Mesodermal cell (in vitro differentiated cells): ENCODE measurements around the gene TMPRSS9.

ENCODE experiments used
- H3K27ac ChIP-seq: 2 replicates; pipeline ENCODE4 v1.7.0; 2013; ENCODE audit warnings: mild to moderate bottlenecking, low read depth, low read length, moderate library complexity; ENCODE audit not compliant: severe bottlenecking
- H3K36me3 ChIP-seq: 2 replicates; pipeline ENCODE4 v1.7.1; 2013; ENCODE audit warnings: mild to moderate bottlenecking, low read length, moderate library complexity; ENCODE audit not compliant: control insufficient read depth, insufficient read depth
- H3K4me1 ChIP-seq: one replicate; pipeline ENCODE4 v1.7.1; 2013; ENCODE audit warnings: mild to moderate bottlenecking, low read length; ENCODE audit not compliant: insufficient read depth, control insufficient read depth, poor library complexity, severe bottlenecking
- H3K4me3 ChIP-seq: 2 replicates; pipeline ENCODE4 v1.7.0; 2013; ENCODE audit warnings: low read length, control low read depth, mild to moderate bottlenecking; ENCODE audit not compliant: insufficient read depth, poor library complexity, severe bottlenecking; ENCODE audit errors: extremely low read depth
- H3K9me3 ChIP-seq: 2 replicates; pipeline ENCODE4 v1.7.1; 2013; ENCODE audit warnings: mild to moderate bottlenecking, low read length, moderate library complexity; ENCODE audit not compliant: control insufficient read depth
- WGBS, 2 experiments: methylation state at CpG; one replicate each; pipeline ENCODE4 v1.1.5; 2013; ENCODE audit warnings: missing lambda C conversion rate in 2 of 2; ENCODE audit not compliant: insufficient coverage in 2 of 2; 5-methylcytosine and 5-hydroxymethylcytosine counted together

TMPRSS9 gene

GRCh38 chr19:2431318-2432055 lies 71.4 kb downstream of the TMPRSS9 start:
- H3K27ac ChIP-seq, result no peak overlapping the region
- H3K9me3 ChIP-seq, result no peaks in the 10 kb centered on the region
- peaks cover 59% of the 10 kb centered on the region for H3K36me3 ChIP-seq
- WGBS, 2 experiments, result 96 to 98% methylated on average over 32 to 33 of the region's 37 CpGs
- H3K4me3 ChIP-seq, result no peak overlapping the region
- peaks cover 16% of the 10 kb centered on the region for H3K4me1 ChIP-seq

- WGBS, 2 experiments, result 94 to 96% methylated on average over 15 to 23 of the region's 25 CpGs
- peaks cover 16% of the 10 kb centered on the region for H3K4me1 ChIP-seq
- H3K9me3 ChIP-seq, result no peaks in the 10 kb centered on the region
Observed at GRCh38 chr19:2432131-2432848, 72.2 kb downstream of the TMPRSS9 start.

GRCh38 chr19:2433854-2434253 lies 73.8 kb downstream of the TMPRSS9 start:
- Histone ChIP-seq H3K27ac (no peak overlapping the region), H3K4me1 (peaks cover 4% of the 10 kb centered on the region), H3K4me3 (no peak overlapping the region), H3K36me3 (peaks cover 78% of the 10 kb centered on the region), H3K9me3 (no peaks in the 10 kb centered on the region)
- 94 to 96% methylated on average over 14 to 19 of the region's 30 CpGs for WGBS, 2 experiments

More at GRCh38 chr19:2432131-2432848, 72.2 kb downstream of the TMPRSS9 start:
- Histone ChIP-seq H3K4me3 (no peak overlapping the region), H3K36me3 (peaks cover 62% of the 10 kb centered on the region), H3K27ac (no peak overlapping the region)

- no peaks in the 10 kb centered on the region for H3K9me3 ChIP-seq
- H3K4me3 ChIP-seq, result no peak overlapping the region
- H3K27ac ChIP-seq, result no peak overlapping the region
- H3K4me1 ChIP-seq, result peaks cover under 1% of the 10 kb centered on the region
- WGBS, 2 experiments, result 97 to 100% methylated on average over 18 to 22 of the region's 22 CpGs
- peaks cover 81% of the 10 kb centered on the region for H3K36me3 ChIP-seq
Observed at GRCh38 chr19:2434267-2434666, 74.2 kb downstream of the TMPRSS9 start.

- 97 to 98% methylated on average over 39 to 42 of the region's 42 CpGs for WGBS, 2 experiments
- Histone ChIP-seq H3K9me3 (no peaks in the 10 kb centered on the region), H3K36me3 (peaks cover 78% of the 10 kb centered on the region), H3K27ac (no peak overlapping the region), H3K4me3 (no peak overlapping the region), H3K4me1 (no peaks in the 10 kb centered on the region)
Observed at GRCh38 chr19:2434721-2435265, 74.7 kb downstream of the TMPRSS9 start.

GRCh38 chr19:2436384-2436783 lies 76.3 kb downstream of the TMPRSS9 start:
- Histone ChIP-seq H3K9me3 (no peaks in the 10 kb centered on the region), H3K36me3 (peaks cover 74% of the 10 kb centered on the region), H3K4me1 (no peaks in the 10 kb centered on the region), H3K27ac (no peak overlapping the region), H3K4me3 (no peak overlapping the region)
- 97 to 98% methylated on average over 11 to 23 of the region's 39 CpGs for WGBS, 2 experiments

- H3K36me3 ChIP-seq, result peaks cover 74% of the 10 kb centered on the region
Observed at GRCh38 chr19:2436926-2437325, 76.9 kb downstream of the TMPRSS9 start.

GRCh38 chr19:2438178-2438577 lies 78.1 kb downstream of the TMPRSS9 start:
- 92 to 97% methylated on average over 19 to 20 of the region's 20 CpGs for WGBS, 2 experiments
- H3K36me3 ChIP-seq, result peaks cover 79% of the 10 kb centered on the region

More at GRCh38 chr19:2436926-2437325, 76.9 kb downstream of the TMPRSS9 start:
- H3K9me3 ChIP-seq, result no peaks in the 10 kb centered on the region
- no peaks in the 10 kb centered on the region for H3K4me1 ChIP-seq
- 96% methylated on average over 10 to 12 of the region's 15 CpGs for WGBS, 2 experiments
- no peak overlapping the region for H3K4me3 ChIP-seq
- no peak overlapping the region for H3K27ac ChIP-seq

GRCh38 chr19:2440515-2440914 lies 80.5 kb downstream of the TMPRSS9 start:
- Histone ChIP-seq H3K9me3 (no peaks in the 10 kb centered on the region), H3K27ac (no peak overlapping the region), H3K4me1 (no peaks in the 10 kb centered on the region), H3K4me3 (no peak overlapping the region), H3K36me3 (peaks cover 78% of the 10 kb centered on the region)
- WGBS, 2 experiments, result 92% methylated on average over 1 of the region's 1 CpG

More at GRCh38 chr19:2438178-2438577, 78.1 kb downstream of the TMPRSS9 start:
- Histone ChIP-seq H3K9me3 (no peaks in the 10 kb centered on the region), H3K4me3 (no peak overlapping the region), H3K4me1 (no peaks in the 10 kb centered on the region), H3K27ac (no peak overlapping the region)

GRCh38 chr19:2441096-2441752 lies 81.2 kb downstream of the TMPRSS9 start:
- Histone ChIP-seq H3K4me3 (no peak overlapping the region), H3K4me1 (no peaks in the 10 kb centered on the region), H3K27ac (no peak overlapping the region), H3K9me3 (no peaks in the 10 kb centered on the region), H3K36me3 (peaks cover 78% of the 10 kb centered on the region)
- 98% methylated on average over 22 to 23 of the region's 26 CpGs for WGBS, 2 experiments
